OCI-M1 (cell line): ENCODE measurements around the gene ATP2C2.
"Not testable (repeated sequence)": the region's sequence is repeated elsewhere in the genome, so short reads cannot be mapped to it uniquely, and the experiment has no call there.

Experiments
- DNase-seq: peaks from one replicate; lab custom pipeline; 2025; lab: John Stamatoyannopoulos, UW

The ATP2C2 gene

DNA sequence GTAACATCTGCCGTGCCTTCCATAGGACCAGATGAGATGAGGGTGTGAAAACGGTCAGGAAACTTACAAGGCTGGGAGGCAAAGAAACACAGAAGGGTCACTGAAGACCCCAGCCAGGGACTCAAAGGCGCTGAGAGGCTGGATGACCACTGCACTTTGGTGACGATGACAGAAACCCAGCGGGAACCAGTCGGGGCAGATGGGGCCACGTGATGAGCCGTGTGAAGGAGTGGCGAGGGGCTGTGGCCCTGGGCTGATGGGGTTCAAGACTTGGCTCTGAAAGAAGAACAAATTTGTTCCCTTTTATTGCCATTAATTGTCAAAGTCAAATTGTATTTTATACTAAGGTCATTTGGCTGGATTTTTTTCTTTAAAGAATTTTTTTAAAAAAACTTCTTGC lies 28.6 kb upstream of the ATP2C2 start:
- no peak for DNase-seq

DNA sequence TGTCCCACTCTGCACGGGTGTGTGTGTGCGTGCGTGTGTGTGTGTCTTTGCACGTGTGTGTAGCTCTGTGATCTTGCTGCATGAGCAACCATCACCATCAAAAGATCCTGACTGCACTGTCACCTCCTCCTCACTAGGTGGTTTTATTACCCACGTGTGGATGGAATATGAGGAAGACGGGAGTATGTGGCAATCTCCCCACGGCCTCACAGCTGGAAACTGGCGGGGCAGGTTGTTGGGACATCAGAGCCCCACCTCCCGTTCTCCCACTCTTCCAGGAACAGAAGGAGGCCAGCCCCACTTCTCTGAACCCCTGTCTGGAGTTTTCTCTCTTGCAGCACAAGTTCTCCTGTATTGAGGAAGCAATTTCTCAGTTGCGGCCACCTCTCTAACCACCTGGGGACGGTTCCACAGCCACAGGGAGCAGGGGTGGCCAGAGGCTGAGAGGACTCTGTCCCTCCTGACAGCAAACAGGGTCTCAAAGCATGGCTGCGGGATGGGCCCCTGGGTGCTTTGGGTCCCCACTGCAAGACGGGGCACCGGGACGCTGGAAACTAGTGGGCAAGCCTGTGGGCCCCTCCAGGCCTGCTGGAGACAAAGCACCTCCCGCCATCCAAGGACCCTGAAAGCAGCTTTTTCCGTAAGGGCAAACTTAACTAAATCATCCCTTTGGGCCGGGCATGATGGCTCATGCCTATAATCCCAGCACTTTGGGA lies 27.9 kb upstream of the ATP2C2 start:
- no peak for DNase-seq

DNA sequence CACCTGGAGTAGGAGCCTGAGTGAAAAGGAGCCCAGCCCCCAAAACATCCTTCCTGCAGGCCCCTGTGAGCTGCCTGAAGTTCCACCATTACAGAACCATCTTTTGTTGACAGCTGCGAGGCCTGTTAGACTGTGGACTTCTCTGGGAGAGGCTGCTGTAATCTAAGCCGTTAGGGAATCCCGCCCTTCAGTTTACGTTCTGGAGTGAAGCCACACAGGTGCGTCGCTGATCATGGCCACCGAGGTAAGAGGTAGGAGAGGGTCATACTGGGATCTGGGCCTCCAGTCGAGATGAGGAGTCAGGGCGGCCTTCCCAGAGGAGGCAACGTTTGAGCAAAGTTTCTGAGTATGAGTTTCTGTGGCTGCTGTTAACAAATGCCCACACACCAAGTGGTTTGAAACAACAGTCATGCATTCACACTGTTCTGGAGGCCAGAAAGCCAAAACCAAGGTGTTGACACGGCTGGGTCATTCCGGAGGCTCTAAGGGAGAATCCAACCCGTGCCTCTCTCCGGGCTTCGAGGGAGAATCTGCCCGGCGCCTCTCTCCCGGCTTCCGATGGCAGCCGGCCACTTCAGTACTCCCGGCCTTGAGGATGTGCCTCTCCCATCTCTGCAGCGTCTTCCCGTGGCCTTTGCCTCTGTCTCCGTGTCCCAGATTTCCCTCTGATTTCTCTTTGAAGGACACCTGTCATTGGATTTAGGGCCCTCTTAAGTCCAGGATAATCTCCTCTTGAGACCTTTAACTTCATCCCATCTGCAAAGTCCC lies 26.6 kb upstream of the ATP2C2 start:
- DNase-seq: no peak

DNA sequence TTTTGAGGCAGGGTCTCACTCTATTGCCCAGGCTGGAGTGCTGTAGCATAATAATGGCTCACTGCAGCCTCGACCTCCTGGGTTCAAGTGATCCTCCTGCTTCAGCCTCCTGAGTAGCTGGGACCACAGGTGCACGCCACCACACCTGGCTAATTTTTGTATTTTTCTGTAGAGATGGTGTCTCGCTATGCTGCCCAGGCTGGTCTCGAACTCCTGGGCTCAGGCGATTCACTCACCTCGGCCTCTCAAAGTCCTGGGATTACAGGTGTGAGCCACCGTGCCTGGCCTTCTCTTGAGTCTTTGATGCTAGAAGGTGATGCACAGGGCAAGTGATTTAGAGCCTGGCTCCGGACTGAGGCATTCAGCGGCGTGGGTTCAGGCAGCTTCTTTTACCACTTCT lies 24.5 kb upstream of the ATP2C2 start:
- DNase-seq: not testable (repeated sequence)

DNA sequence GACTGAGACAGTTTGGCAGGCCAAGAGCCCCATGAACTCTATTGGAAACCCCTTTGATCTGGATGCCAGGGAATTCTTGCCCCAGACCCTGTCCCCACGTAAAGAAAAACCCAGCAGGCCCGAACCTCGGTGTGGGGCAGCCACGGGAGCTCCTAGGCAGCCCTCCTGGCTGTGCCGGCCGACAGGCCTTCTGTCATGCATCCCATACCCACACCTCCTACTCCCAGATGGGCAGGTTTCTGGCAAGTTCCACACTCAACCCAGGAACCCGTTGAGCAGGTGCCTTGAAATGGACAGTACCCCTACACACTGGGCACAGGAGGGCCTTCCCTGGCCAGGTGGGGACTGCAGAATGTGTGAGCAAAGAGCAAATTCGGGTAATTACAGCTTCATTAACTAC lies 23.6 kb upstream of the ATP2C2 start:
- no peak for DNase-seq

DNA sequence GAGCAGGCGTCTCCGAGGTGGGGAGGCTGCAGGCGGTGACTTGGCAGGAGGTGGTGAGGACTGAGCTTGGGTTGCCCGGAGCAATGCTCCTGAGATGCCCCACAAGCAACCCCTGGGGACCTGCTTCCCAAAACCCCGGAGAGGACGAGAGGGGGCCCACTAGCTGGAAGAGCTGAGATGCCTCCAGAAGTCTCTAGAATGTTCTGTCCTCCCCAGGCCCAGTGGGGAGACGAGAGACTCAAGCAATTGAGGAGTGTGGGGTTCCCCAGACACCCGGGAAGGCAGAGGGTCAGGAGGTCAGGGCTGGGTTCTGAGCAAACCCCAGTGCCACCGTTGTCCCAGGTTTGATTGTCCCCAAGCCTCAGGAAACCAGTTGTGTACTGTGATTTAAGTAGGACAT lies 21.2 kb upstream of the ATP2C2 start:
- no peak for DNase-seq

DNA sequence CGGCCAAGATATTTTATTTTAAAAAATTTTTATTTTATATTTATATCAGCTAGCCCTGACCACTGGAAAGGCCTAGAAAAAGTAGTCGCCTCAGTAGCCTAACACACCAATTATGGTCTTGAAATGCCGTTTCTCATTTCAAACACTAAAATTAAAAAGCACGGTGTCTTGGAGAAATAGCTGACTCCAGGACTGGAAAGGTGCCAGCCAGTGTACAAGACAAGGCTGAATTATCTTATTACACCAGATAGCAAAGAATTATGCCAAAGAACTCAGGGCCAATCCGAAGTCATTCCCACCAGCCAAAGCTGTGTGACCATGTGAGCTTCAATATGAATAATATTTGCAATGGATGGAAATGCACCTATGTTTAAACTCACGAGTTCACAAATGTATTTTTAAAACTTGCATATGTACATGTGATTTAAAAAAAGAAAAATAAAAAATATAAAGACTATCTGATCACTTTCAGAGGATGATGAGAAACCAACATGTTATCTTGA lies 19.9 kb upstream of the ATP2C2 start:
- peak; percentile 2 for DNase-seq

DNA sequence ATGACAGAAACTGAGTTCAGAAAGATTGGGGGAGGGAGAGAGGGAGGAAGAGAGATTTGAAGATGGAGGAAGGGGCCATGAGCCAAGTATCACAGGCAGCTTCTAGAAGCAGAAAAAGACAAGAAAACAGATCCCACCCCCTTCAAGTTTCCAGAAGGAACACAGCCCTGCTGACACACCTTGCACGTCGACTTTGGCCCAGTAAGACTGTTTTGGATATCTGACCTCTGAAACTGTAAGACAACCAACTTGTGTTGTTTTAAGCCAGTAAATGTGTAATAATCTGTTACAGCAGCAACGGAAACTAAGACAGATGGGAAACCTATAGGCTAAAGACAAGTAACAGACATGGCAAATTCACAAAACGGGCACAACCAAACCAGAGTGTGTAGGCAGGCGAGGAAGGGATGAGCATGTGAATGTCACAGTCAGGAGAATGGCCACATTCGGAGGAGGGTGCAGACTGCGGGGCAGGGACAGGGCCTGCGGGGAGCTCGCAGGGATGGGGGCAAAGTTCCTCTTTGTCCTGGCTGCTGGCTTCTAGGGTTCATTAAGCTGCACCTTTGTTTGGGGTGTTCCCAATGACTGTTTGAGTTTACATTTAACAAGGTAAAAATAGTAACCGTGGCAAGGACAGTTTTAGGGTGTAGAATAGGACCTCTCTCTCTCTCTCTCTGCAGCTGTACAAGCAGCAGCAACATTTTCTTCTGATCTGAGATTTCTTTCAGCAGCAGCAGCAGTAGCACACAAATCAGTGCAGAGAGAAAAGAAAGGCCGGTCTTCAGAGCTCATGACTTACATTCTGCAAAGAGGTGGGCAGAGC lies 18.3 kb upstream of the ATP2C2 start:
- DNase-seq: no peak

DNA sequence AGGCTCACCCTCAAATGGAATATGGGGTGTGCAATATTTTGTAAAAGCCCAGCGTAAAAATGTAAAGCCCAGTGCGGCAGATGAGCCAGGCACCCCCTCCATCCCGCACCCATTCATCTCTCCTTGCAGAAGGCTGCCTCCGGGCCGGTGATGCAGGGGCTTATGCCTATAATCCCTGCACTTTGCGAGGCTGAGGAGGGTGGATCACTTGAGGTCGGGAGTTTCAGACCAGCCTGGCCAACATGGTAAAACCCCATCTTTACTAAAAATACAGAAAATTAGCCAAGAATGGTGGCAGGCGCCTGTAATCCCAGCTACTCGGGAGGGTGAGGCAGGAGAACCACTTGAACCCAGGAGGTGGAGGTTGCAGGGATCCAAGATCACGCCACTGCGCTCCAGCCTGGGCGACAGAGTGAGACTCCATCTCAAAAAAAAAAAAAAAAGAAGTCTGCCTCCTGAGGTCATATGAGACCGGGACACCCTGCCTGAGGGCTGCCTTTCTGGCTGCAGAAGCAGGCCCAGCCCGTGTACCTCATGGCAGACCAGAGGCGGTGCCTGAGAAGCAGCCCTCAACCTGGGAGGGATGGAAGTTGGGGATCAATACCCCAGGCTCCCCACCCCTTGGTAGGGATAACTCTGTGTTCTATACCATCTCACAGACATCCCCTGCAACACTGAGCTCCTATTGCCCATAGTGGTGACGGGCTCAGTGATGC lies 17.5 kb upstream of the ATP2C2 start:
- DNase-seq: no peak

DNA sequence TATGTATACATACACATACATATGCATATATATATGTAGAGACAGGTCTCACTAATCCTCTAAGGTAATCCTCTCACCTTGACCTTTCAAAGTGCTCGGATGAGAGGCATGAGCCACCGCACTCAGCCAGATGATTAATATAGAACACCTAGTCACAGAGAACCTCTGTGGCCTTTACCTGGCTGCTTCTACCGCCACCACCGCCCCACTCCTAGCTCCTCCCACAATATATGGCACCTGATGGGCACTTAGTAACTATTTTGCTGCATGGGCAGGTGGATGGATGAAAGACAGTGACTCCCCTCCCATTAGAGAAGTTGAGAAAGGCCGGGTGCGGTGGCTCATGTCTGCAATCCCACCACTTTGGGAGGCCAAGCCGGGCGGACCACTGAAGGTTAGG lies 16.7 kb upstream of the ATP2C2 start:
- DNase-seq: no peak

DNA sequence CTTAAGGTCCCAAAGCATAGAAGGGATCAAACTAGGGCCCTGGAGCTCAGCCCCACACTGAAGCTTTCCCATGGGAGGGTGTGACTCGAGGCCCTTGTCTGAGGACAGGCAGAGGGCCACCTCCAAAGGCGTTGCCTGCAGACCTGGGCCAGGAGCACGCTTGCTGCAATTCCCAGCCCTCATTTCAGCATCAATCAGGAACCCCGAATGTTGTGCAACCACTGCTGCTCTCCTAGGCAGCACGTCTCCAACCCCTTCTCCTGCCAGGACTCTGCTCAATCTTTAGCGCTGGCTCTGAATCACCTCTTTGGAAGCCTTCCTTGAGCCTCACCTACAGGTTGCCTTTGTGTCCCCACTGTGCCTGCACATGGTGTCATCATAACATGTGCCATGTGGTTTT lies 14.0 kb upstream of the ATP2C2 start:
- DNase-seq: no peak

DNA sequence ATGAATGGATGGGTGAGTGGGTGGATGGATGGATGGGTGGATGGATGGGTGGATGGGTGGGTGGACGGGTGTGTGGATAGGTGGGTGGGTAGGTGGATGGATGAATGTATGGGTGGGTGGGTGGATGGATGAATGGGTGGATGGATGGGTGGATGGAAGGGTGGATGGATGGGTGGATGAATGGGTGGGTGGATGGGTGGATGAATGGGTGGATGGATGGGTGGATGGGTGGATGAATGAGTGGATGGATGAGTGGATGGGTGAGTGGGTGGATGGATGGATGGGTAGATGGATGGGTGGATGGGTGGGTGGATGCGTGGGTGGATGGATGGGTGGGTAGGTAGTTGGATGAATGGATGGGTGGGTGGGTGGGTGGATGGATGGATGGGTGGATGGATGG lies 13.2 kb upstream of the ATP2C2 start:
- no peak for DNase-seq

DNA sequence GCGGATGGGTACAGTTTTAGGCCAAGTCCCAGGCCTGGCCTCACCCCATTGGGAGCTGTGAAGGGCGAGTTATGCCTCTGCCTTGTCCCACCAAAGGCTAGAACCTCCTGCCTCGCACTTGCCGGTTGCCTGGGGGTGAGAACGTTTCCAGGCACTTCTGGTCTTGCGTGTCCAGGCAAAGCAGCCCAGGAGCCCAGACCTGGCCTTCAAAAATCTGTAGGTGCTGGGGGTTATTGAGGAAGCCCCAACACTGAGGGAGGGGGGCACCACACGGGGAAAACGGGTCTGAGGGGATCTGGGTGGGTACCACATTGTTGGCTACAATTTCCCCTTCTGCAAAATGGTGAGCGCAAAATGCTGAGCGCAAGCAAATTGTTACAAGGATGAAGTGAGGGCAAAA lies 12.2 kb upstream of the ATP2C2 start:
- no peak for DNase-seq

DNA sequence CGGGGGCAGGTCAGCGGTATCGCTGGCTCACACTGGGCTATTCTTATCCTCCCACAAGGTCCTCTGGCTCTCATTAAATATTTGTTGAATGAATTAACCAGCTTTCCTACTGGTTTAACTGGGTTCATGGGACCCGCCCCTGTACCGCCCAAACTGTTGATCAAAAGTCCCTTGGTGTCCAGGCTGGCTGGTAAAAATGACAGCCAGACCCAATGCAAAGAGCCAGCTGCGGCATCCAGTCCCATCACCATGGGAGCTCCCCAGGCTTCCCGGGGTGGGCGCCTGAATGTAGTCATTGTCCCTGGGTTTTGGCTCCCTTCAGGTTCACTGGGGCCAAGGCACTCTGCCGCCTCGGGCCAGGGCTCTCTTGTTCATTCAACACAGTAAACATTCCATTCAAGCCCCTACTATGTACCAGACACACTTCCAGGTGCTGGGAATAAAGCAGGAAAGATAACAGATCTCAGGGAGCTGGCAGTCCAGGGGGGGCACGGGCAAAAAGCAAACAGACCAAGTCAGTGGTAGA lies 11.7 kb upstream of the ATP2C2 start:
- no peak for DNase-seq

DNA sequence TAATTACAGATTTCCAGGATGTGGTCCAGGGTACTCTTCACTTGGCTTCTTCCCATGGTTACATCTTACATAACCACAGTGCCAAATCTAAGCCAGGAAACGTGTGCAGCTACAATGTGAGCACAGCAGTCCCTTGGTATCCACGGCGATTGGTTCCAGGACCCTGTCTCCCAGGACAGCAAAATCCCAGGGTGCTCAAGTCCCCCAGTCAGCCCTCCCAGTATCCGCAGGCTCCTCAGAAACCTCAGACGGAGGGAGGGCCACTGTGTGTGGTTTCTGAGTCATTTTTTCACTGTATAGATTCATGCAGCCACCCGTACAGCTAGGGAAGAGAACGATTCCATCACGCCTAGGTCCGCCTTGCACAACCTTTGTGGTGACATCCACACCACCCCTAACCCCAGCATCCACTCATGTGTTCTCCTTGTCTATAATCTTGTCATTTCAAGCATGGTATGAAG lies 11.1 kb upstream of the ATP2C2 start:
- DNase-seq: peak; percentile 31

DNA sequence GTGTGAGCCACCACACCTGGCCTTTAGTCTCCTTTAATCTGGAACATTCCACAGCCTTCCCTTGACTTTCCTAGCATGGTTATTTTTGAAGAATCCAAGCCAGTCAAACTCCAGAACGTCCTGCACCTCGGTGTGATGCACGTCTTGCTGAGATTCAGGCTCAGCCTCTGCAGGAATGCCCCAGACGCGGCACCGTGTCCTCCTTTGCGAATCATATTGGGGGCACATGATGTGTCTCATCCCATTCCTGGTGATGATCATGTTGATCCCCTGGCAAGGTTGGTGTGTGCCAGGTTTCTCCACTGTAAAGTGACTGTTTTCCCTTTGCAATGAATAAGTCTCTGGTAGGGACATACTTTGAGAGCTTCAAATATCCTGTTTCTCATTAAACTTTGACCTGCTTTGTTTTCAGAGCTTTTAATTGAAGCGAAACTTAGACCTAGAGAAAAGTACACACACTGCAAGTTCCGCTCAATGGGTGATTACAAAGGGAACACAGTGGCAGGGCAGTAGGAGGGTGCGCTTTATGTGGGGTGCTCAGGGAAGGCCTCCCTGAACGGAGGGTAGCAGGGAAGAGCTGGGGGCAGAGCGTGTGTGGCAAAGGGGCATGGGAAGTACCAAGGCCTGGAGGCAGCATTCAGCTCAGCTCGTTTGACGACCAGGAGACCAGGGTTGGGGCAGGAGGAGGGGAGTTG lies 9.6 kb upstream of the ATP2C2 start:
- DNase-seq: no peak

DNA sequence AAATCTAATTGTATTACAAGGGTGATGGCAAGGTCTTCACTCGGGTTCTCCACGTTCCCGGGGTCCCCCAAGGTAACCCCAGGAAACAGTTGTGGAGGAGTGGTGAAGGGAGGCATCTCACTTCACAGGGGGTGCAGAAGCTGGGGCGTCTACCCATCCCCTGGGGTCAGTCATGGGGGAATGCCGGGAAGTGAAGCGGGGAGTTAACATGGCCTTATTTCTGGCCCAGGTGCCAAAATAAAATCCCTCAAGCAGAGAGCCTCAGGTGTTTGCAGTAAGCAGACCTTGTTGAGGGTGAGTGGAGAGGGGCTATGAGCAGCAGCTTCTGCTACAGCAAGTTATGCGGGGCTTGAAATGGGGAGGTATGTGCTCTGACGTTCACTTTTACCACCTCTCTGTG lies 9.0 kb upstream of the ATP2C2 start:
- DNase-seq: no peak

DNA sequence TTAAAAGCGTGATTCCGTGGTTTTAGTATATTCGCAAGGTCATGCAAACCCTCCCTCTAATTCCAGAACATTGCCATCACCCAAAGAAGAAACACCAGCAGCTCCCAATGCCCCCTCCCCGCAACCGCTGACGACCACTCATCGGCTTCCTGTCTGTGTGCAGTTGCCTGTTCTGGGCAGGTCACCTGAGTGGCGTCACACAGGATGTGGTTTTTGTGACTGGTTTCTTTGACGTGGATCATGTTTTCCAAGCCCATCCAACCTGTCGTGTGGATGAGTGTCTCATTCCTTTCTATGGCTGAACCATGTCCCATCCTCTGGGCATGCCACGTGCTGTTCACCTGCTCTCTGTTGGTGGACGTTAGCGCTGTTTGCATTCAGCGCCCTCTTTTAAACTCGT lies 8.2 kb upstream of the ATP2C2 start:
- DNase-seq: no peak

DNA sequence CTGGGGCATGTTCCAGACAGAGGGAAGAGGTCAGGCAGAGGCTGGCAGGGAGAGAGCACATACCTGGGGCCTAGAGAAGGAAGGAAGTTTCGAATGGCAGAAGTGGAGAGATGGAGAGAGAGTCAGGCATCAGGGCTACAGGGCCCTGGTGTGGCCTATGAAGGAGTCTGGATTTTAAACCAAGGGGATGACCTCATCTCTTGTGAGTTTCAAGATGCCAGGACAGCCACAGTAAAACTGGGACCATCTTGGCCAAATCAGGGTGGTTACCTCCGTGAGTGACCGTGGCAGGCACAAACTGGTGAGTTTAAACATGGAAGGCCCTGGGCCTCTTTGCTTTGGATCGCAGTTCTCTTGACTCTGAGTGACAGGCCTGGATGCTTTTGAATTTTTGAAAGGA lies 7.6 kb upstream of the ATP2C2 start:
- no peak for DNase-seq

DNA sequence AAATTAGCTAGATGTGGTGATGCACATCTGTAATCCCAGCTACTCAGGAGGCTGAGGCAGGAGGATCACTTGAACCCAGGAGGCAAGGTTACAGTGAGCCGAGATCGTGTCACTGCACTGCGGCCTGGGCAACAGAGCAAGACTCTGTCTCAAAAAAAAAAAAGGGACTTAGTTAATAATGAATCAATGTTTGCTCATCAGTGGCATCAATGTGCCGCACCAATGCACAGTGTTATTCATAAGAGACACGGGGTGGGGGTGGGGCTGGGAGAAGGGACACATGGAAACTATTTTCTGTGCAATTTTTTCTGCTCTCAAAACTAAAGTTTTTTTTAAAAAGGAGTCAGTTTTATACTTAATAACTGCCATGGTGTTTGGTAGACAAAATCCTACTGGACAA lies 6.8 kb upstream of the ATP2C2 start:
- no peak for DNase-seq

DNA sequence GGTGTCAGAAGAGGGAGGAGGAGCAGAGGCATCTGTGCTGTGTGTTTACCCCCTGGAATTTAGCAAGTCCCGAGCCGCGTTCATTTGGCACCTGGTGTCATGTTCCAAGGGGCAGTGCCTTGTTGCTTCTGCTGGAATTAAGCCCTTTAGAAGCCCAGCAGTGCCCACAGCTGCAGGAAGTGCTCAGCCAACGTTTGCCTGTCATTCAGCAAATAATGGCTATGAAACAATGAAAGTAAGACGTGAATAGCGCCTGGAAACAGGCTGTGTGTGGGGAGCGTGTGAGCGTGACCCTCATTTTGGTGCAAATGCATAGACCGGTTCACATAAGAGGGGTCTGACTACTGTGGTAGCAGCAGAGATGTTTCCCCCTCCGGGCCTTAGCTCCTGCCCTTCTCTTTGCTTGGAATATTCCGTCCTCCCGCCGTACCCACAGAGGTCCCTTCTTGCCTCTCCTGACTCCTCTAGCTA lies 5.8 kb upstream of the ATP2C2 start:
- DNase-seq: no peak
